Vagina (tissue), 2 donors: ENCODE data around the gene UBL4B. TPM values are rescaled to one million over a fixed set of nuclear protein-coding genes. Genes with fewer than 3 reads are reported as not detected.

Experiments used
- DNase-seq, 2 donors: peaks; one replicate each; pipeline ENCODE4 v3.0.0-alpha.2; 2017; ENCODE audit errors: extremely low spot score in 2 of 2
- H3K27ac ChIP-seq: fragments of 200-600 bp; sonication (generic); one replicate; pipeline ENCODE4 v1.5.1; 2019
- H3K27me3 ChIP-seq: fragments of 200-600 bp; sonication (generic); one replicate; pipeline ENCODE4 v1.5.1; 2019
- H3K36me3 ChIP-seq, 2 donors: fragments of 200-600 bp; sonication (generic); one replicate each; pipeline ENCODE4 v1.5.1; 2017 to 2019
- H3K4me1 ChIP-seq: fragments of 200-600 bp; sonication (generic); one replicate; pipeline ENCODE4 v1.5.1; 2019
- H3K4me3 ChIP-seq, 2 donors: fragments of 200-600 bp; sonication (generic); 1 replicate in 1 of 2; 2 replicates in 1 of 2; pipeline ENCODE4 v1.5.1; 2016 to 2019
- H3K9me3 ChIP-seq: fragments of 200-600 bp; sonication (generic); one replicate; pipeline ENCODE4 v1.5.1; 2019
- CTCF ChIP-seq, 3 experiments: fragments of 450-650 bp in 2 of 3; fragments of 200-600 bp in 1 of 3; sonication (generic) in 1 of 3; IDR thresholded peaks; one replicate each; pipeline ENCODE4 v1.5.1; 2017 to 2019; ENCODE audit warnings: antibody characterized with exemption in 3 of 3, mild to moderate bottlenecking in 2 of 3, moderate library complexity in 2 of 3
- POLR2A ChIP-seq, 2 donors: fragments of 450-650 bp; IDR thresholded peaks; one replicate each; pipeline ENCODE4 v1.6.1; 2017; ENCODE audit warnings: antibody characterized with exemption in 2 of 2, mild to moderate bottlenecking in 2 of 2, moderate library complexity in 2 of 2
- POLR2AphosphoS5 ChIP-seq, 2 donors: sonication (generic); formaldehyde crosslinking; IDR thresholded peaks; one replicate each; pipeline ENCODE4 v1.9.0; 2017; ENCODE audit warnings: antibody characterized with exemption in 2 of 2, mild to moderate bottlenecking in 2 of 2, low read depth in 1 of 2; ENCODE audit not compliant: insufficient read depth in 1 of 2
- intact Hi-C: fragments of 100-400 bp; cut with DNase I; formaldehyde crosslinking; loops from one replicate; pipeline ENCODE4 v1.15.1; 2023
- total RNA-seq: library from RNA; depleted of rRNA; stranded (reverse); fragments of >200 nt; gene quantifications from one replicate; pipeline ENCODE4 v1.2.3, GENCODE V29; 2016

The UBL4B gene
- total RNA-seq, 1 donor from 2014 or later = not detected

- Histone ChIP-seq H3K36me3 (no peaks in the 10 kb centered on the region), H3K9me3 (no peaks in the 10 kb centered on the region), H3K27me3 (no peaks in the 10 kb centered on the region), H3K4me3 (no peak overlapping the region), H3K4me1 (no peaks in the 10 kb centered on the region), H3K27ac (no peak overlapping the region)
- intact Hi-C loops = no loop called here
- DNase-seq = no peak
- TF ChIP-seq POLR2AphosphoS5 (IDR thresholded peaks at IDR 0.05; ENCODE audit: insufficient read depth in 1 of 2, low read depth in 1 of 2) = no peak
- TF ChIP-seq POLR2A (IDR thresholded peaks at IDR 0.05) = no peak
These were observed 13.8 kb upstream of the UBL4B start for GRCh38 chr1:110098222-110099026.

- intact Hi-C loops = no loop called here
- H3K27me3 ChIP-seq = no peaks in the 10 kb centered on the region
- no peaks in the 10 kb centered on the region for H3K9me3 ChIP-seq
- H3K27ac ChIP-seq = no peak overlapping the region
- H3K4me1 ChIP-seq = no peaks in the 10 kb centered on the region
- TF ChIP-seq CTCF (IDR thresholded peaks at IDR 0.05) (no peak), POLR2A (IDR thresholded peaks at IDR 0.05) (no peak), POLR2AphosphoS5 (IDR thresholded peaks at IDR 0.05; ENCODE audit: insufficient read depth in 1 of 2, low read depth in 1 of 2) (no peak)
- no peaks in the 10 kb centered on the region for H3K36me3 ChIP-seq
- no peak overlapping the region for H3K4me3 ChIP-seq
- DNase-seq = no peak
These were observed 11.9 kb upstream of the UBL4B start for GRCh38 chr1:110100335-110100734.

GRCh38 chr1:110102081-110102480 lies 10.2 kb upstream of the UBL4B start:
- H3K9me3 ChIP-seq = no peaks in the 10 kb centered on the region
- H3K36me3 ChIP-seq = no peaks in the 10 kb centered on the region
- H3K27ac ChIP-seq = no peak overlapping the region
- DNase-seq = no peak
- H3K4me1 ChIP-seq = no peaks in the 10 kb centered on the region
- no peak for TF ChIP-seq POLR2AphosphoS5 (IDR thresholded peaks at IDR 0.05; ENCODE audit: insufficient read depth in 1 of 2, low read depth in 1 of 2)
- TF ChIP-seq CTCF (IDR thresholded peaks at IDR 0.05) = no peak
- no peak for TF ChIP-seq POLR2A (IDR thresholded peaks at IDR 0.05)
- H3K27me3 ChIP-seq = no peaks in the 10 kb centered on the region
- H3K4me3 ChIP-seq = no peak overlapping the region
- intact Hi-C loops = no loop called here

GRCh38 chr1:110106013-110106941 lies 6.0 kb upstream of the UBL4B start:
- H3K36me3 ChIP-seq = no peaks in the 10 kb centered on the region
- no peak for DNase-seq
- no peaks in the 10 kb centered on the region for H3K4me1 ChIP-seq
- H3K9me3 ChIP-seq = no peaks in the 10 kb centered on the region
- no peak overlapping the region for H3K4me3 ChIP-seq
- H3K27me3 ChIP-seq = no peaks in the 10 kb centered on the region
- intact Hi-C loops = loop anchor here (5.0 kb wide), 1 partner anchor 54 kb away; no protein-coding TSS in a partner anchor
- no peak overlapping the region for H3K27ac ChIP-seq
- no peak for TF ChIP-seq POLR2AphosphoS5 (IDR thresholded peaks at IDR 0.05; ENCODE audit: insufficient read depth in 1 of 2, low read depth in 1 of 2)
- no peak for TF ChIP-seq POLR2A (IDR thresholded peaks at IDR 0.05)
- peak; percentile 51 to 76 (median 62) for TF ChIP-seq CTCF (IDR thresholded peaks at IDR 0.05)

- no peaks in the 10 kb centered on the region for H3K4me1 ChIP-seq
- no peak overlapping the region for H3K27ac ChIP-seq
- no peak for DNase-seq
- no peak for TF ChIP-seq POLR2A (IDR thresholded peaks at IDR 0.05)
- no peak for TF ChIP-seq CTCF (IDR thresholded peaks at IDR 0.05)
- TF ChIP-seq POLR2AphosphoS5 (IDR thresholded peaks at IDR 0.05; ENCODE audit: insufficient read depth in 1 of 2, low read depth in 1 of 2) = no peak
- H3K27me3 ChIP-seq = no peaks in the 10 kb centered on the region
- H3K9me3 ChIP-seq = no peaks in the 10 kb centered on the region
- no peak overlapping the region for H3K4me3 ChIP-seq
- no peaks in the 10 kb centered on the region for H3K36me3 ChIP-seq
- intact Hi-C loops = loop anchor here (5.0 kb wide), 1 partner anchor 56 kb away; no protein-coding TSS in a partner anchor
These were observed 4.3 kb upstream of the UBL4B start for GRCh38 chr1:110107867-110108469.
